A673 (cell line): Measurements from ENCODE around the gene GATA5. TPM values are rescaled to one million over a fixed set of nuclear protein-coding genes. Genes with fewer than 3 reads are reported as not detected.

Source experiments
- BruUV-seq: library from RNA; stranded (reverse); fragments of 400-500 nt; replicated peaks from 2 replicates; lab custom pipeline; 2021; lab: Mats Ljungman, UMichigan
- CTCF ChIA-PET: fragments of 300-600 bp; sonication (Branson Sonifier 250); formaldehyde crosslinking; loops from one replicate; lab custom pipeline; 2022; ENCODE audit warnings: antibody characterized with exemption; lab: Charles Lee
- POLR2A ChIA-PET: fragments of 300-600 bp; sonication (Branson Sonifier 250); formaldehyde crosslinking; loops from one replicate; lab custom pipeline; 2022; ENCODE audit warnings: antibody characterized with exemption; ENCODE audit not compliant: low non-redundant PET; lab: Charles Lee
- DNase-seq: peaks from one replicate; pipeline ENCODE4 v3.0.0-alpha.2; 2015; ENCODE audit warnings: low spot score
- H3K27ac ChIP-seq: fragments of 200-600 bp; sonication (generic); 2 replicates; pipeline ENCODE4 v1.5.1; 2016; ENCODE audit warnings: mixed run types, low read depth, mild to moderate bottlenecking, mixed read lengths, antibody characterized with exemption, low read length; ENCODE audit not compliant: poor library complexity, severe bottlenecking
- H3K27me3 ChIP-seq: fragments of 200-600 bp; sonication (generic); replicated peaks from 2 replicates; pipeline ENCODE4 v1.6.1; 2017; ENCODE audit warnings: mixed run types, low read depth, mild to moderate bottlenecking, mixed read lengths, antibody characterized with exemption, low read length; ENCODE audit not compliant: insufficient read depth, poor library complexity
- H3K36me3 ChIP-seq: fragments of 200-600 bp; sonication (generic); 2 replicates; pipeline ENCODE4 v1.6.1; 2016; ENCODE audit warnings: mixed run types, mild to moderate bottlenecking, mixed read lengths, antibody characterized with exemption, low read length; ENCODE audit not compliant: insufficient read depth, poor library complexity, severe bottlenecking
- H3K4me1 ChIP-seq: fragments of 200-600 bp; sonication (generic); 2 replicates; pipeline ENCODE4 v1.6.1; 2017; ENCODE audit warnings: mixed run types, mild to moderate bottlenecking, mixed read lengths, antibody characterized with exemption, low read length; ENCODE audit not compliant: insufficient read depth, poor library complexity, severe bottlenecking
- H3K4me3 ChIP-seq: fragments of 200-600 bp; sonication (generic); 2 replicates; pipeline ENCODE4 v1.5.1; 2016; ENCODE audit warnings: low read depth, mixed run types, mild to moderate bottlenecking, mixed read lengths, low read length; ENCODE audit not compliant: poor library complexity, severe bottlenecking
- H3K9me3 ChIP-seq: fragments of 200-600 bp; sonication (generic); 2 replicates; pipeline ENCODE4 v1.6.1; 2016; ENCODE audit warnings: mixed run types, low read depth, mild to moderate bottlenecking, mixed read lengths, antibody characterized with exemption, low read length; ENCODE audit not compliant: poor library complexity, severe bottlenecking
- CTCF ChIP-seq: fragments of 300-800, 200-600 bp; sonication (generic); conservative IDR thresholded peaks from 2 replicates; pipeline ENCODE4 v1.5.1; 2017; ENCODE audit warnings: low read depth, mild to moderate bottlenecking, antibody characterized with exemption, low read length, moderate library complexity, mixed read lengths
- EZH2 ChIP-seq: fragments of 200-600 bp; sonication (generic); IDR thresholded peaks from 2 replicates; pipeline ENCODE4 v1.6.1; 2017; ENCODE audit warnings: borderline replicate concordance, low read depth, mild to moderate bottlenecking, mixed read lengths, antibody characterized with exemption, low read length; ENCODE audit not compliant: poor library complexity, severe bottlenecking
- intact Hi-C: fragments of 100-400 bp; cut with micrococcal nuclease; formaldehyde crosslinking; loops from one replicate; pipeline ENCODE4 v1.10.0; 2022; ENCODE audit not compliant: unreplicated experiment
- total RNA-seq: library from RNA; stranded (reverse); gene quantifications from 2 replicates; pipeline ENCODE4 v1.2.3, GENCODE V29; 2021

GATA5 gene
- total RNA-seq, 1 experiment from 2014 or later = not detected

- POLR2A ChIA-PET = no interaction called here
- TF ChIP-seq EZH2 (no peak), CTCF (no peak)
- H3K27me3 ChIP-seq = peaks cover 76% of the 10 kb centered on the region
- CTCF ChIA-PET = no interaction called here
- no peak overlapping the region for H3K4me3 ChIP-seq
- intact Hi-C loops = no loop called here
- no peaks in the 10 kb centered on the region for H3K4me1 ChIP-seq
- DNase-seq = no peak
- H3K9me3 ChIP-seq = no peaks in the 10 kb centered on the region
- H3K27ac ChIP-seq = no peak overlapping the region
- BruUV-seq = no TSS peak
- H3K36me3 ChIP-seq = no peaks in the 10 kb centered on the region
These were observed 6.4 kb downstream of the GATA5 start for GRCh38 chr20:62469352-62469751.

GRCh38 chr20:62466806-62467537, 8.8 kb downstream of the GATA5 start:
- Histone ChIP-seq H3K36me3 (no peaks in the 10 kb centered on the region), H3K27me3 (peaks cover 52% of the 10 kb centered on the region), H3K4me1 (no peaks in the 10 kb centered on the region), H3K27ac (no peak overlapping the region), H3K4me3 (no peak overlapping the region), H3K9me3 (no peaks in the 10 kb centered on the region)
- CTCF ChIA-PET = no interaction called here
- POLR2A ChIA-PET = no interaction called here
- BruUV-seq = no TSS peak
- no peak for DNase-seq
- intact Hi-C loops = no loop called here
- TF ChIP-seq EZH2 (no peak), CTCF (no peak)

GRCh38 chr20:62466072-62466760, 9.6 kb downstream of the GATA5 start:
- ChIA-PET POLR2A (no interaction called here), CTCF (no interaction called here)
- intact Hi-C loops = no loop called here
- H3K4me3 ChIP-seq = no peak overlapping the region
- BruUV-seq = no TSS peak
- TF ChIP-seq EZH2 (no peak), CTCF (no peak)
- no peak for DNase-seq
- no peaks in the 10 kb centered on the region for H3K36me3 ChIP-seq
- no peaks in the 10 kb centered on the region for H3K4me1 ChIP-seq
- H3K9me3 ChIP-seq = no peaks in the 10 kb centered on the region
- H3K27me3 ChIP-seq = peaks cover 46% of the 10 kb centered on the region
- H3K27ac ChIP-seq = no peak overlapping the region
